Astrocyte (in vitro differentiated cells and primary cell): ENCODE measurements around the gene ADH4. TPM values are rescaled to one million over a fixed set of nuclear protein-coding genes. Genes with fewer than 3 reads are reported as not detected.

Experiments
- DNase-seq: peaks from one replicate; pipeline ENCODE4 v3.0.0-alpha.2; 2010; ENCODE audit warnings: low read depth
- FAIRE-seq: peaks from 2 replicates; lab custom pipeline; 2011; peaks lifted over from hg19 to GRCh38; lab: Jason Lieb, UNC
- H2AFZ ChIP-seq: 2 replicates; pipeline ENCODE4 v1.6.0; 2012; ENCODE audit warnings: low read depth, low read length, inconsistent platforms
- H3K27ac ChIP-seq: 2 replicates; pipeline ENCODE4 v1.5.1; 2011; ENCODE audit warnings: low read depth, low read length, inconsistent platforms
- H3K27me3 ChIP-seq: 2 replicates; pipeline ENCODE4 v1.6.0; 2011; ENCODE audit warnings: low read length, inconsistent platforms; ENCODE audit not compliant: insufficient read depth
- H3K36me3 ChIP-seq: 2 replicates; pipeline ENCODE4 v1.5.1; 2011; ENCODE audit warnings: low read length, inconsistent platforms; ENCODE audit not compliant: insufficient read depth
- H3K4me1 ChIP-seq: 2 replicates; pipeline ENCODE4 v1.5.1; 2011; ENCODE audit warnings: low read length, inconsistent platforms; ENCODE audit not compliant: insufficient read depth
- H3K4me2 ChIP-seq: 2 replicates; pipeline ENCODE4 v1.6.0; 2012; ENCODE audit warnings: low read length, inconsistent platforms
- H3K4me3 ChIP-seq: 2 replicates; pipeline ENCODE4 v1.5.1; 2011; ENCODE audit warnings: low read depth, mild to moderate bottlenecking, low read length, inconsistent platforms; ENCODE audit not compliant: insufficient read depth
- H3K79me2 ChIP-seq: 2 replicates; pipeline ENCODE4 v1.6.0; 2012; ENCODE audit warnings: mild to moderate bottlenecking, low read length, inconsistent platforms; ENCODE audit not compliant: insufficient read depth
- H3K9ac ChIP-seq: 2 replicates; pipeline ENCODE4 v1.6.0; 2012; ENCODE audit warnings: mild to moderate bottlenecking, low read length, inconsistent platforms
- H3K9me3 ChIP-seq: 2 replicates; pipeline ENCODE4 v1.5.1; 2012; ENCODE audit warnings: low read depth, mild to moderate bottlenecking, low read length, inconsistent platforms; ENCODE audit not compliant: insufficient read depth
- H4K20me1 ChIP-seq: 2 replicates; pipeline ENCODE4 v1.6.0; 2012; ENCODE audit warnings: low read length, inconsistent platforms; ENCODE audit not compliant: insufficient read depth
- H3K27ac Mint-ChIP-seq: one replicate; pipeline ENCODE4 v1.8.0; 2021; ENCODE audit warnings: mild to moderate bottlenecking, mixed read lengths; ENCODE audit not compliant: unreplicated experiment
- H3K27me3 Mint-ChIP-seq: one replicate; pipeline ENCODE4 v1.8.0; 2021; ENCODE audit warnings: low read depth, mixed read lengths; ENCODE audit not compliant: unreplicated experiment
- H3K36me3 Mint-ChIP-seq: one replicate; pipeline ENCODE4 v1.8.0; 2021; ENCODE audit warnings: low read depth, mixed read lengths; ENCODE audit not compliant: unreplicated experiment
- H3K4me1 Mint-ChIP-seq: one replicate; pipeline ENCODE4 v1.8.0; 2021; ENCODE audit warnings: low read depth, mixed read lengths; ENCODE audit not compliant: unreplicated experiment
- H3K4me3 Mint-ChIP-seq: one replicate; pipeline ENCODE4 v1.8.0; 2021; ENCODE audit warnings: mild to moderate bottlenecking, moderate library complexity, mixed read lengths; ENCODE audit not compliant: unreplicated experiment
- H3K9me3 Mint-ChIP-seq: one replicate; pipeline ENCODE4 v1.8.0; 2021; ENCODE audit warnings: mild to moderate bottlenecking, mixed read lengths; ENCODE audit not compliant: unreplicated experiment
- EZH2 ChIP-seq: IDR thresholded peaks from 2 replicates; pipeline ENCODE4 v1.6.1; 2012; ENCODE audit warnings: mild to moderate bottlenecking, low read length, inconsistent platforms; ENCODE audit not compliant: insufficient read depth
- total RNA-seq: library from RNA; stranded (reverse); gene quantifications from 2 replicates; pipeline ENCODE4 v1.2.1, GENCODE V29; 2021
- TF ChIP-seq, protein P1 (sequence below): IDR thresholded peaks from 2 replicates; pipeline ENCODE4 v1.5.1; 2011; ENCODE audit warnings: low read depth, mild to moderate bottlenecking, inconsistent platforms, low read length, moderate library complexity; ENCODE audit not compliant: insufficient read depth

ADH4 gene
- total RNA-seq, 1 donor from 2014 or later: not detected

DNA sequence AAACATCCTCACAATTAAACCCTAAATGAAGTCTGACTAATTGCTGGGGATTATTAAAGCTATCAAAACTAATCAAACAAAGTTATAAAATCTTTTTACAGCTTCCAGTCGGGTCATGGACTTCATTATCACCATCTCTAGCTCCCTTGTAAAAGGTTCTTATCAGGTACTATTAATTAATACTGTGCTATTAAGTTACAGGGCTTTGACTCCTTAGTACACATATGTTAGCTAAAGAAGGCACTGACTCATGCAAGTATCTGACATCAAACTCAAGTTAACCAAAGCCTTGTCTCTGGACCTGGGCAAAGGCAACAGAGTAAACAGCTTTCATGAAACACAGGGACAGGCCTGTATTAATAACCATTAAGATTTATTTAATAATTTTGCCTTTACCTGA lies 7.9 kb upstream of the ADH4 start:
- TF ChIP-seq EZH2: no peak
- TF ChIP-seq, protein P1, sequence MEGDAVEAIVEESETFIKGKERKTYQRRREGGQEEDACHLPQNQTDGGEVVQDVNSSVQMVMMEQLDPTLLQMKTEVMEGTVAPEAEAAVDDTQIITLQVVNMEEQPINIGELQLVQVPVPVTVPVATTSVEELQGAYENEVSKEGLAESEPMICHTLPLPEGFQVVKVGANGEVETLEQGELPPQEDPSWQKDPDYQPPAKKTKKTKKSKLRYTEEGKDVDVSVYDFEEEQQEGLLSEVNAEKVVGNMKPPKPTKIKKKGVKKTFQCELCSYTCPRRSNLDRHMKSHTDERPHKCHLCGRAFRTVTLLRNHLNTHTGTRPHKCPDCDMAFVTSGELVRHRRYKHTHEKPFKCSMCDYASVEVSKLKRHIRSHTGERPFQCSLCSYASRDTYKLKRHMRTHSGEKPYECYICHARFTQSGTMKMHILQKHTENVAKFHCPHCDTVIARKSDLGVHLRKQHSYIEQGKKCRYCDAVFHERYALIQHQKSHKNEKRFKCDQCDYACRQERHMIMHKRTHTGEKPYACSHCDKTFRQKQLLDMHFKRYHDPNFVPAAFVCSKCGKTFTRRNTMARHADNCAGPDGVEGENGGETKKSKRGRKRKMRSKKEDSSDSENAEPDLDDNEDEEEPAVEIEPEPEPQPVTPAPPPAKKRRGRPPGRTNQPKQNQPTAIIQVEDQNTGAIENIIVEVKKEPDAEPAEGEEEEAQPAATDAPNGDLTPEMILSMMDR: no peak
- Histone ChIP-seq H3K4me2 (no peak overlapping the region), H3K27me3 (no peaks in the 10 kb centered on the region), H3K36me3 (no peaks in the 10 kb centered on the region), H3K4me3 (no peak overlapping the region), H3K9me3 (no peaks in the 10 kb centered on the region), H3K4me1 (no peaks in the 10 kb centered on the region), H3K79me2 (no peaks in the 10 kb centered on the region), H3K27ac (no peak overlapping the region), H3K9ac (no peak overlapping the region), H4K20me1 (no peaks in the 10 kb centered on the region), H2AFZ (no peak overlapping the region)
- no peak overlapping the region for H3K27ac Mint-ChIP-seq
- no peaks in the 10 kb centered on the region for H3K4me1 Mint-ChIP-seq
- no peaks in the 10 kb centered on the region for H3K27me3 Mint-ChIP-seq
- H3K9me3 Mint-ChIP-seq: peaks cover 8% of the 10 kb centered on the region
- DNase-seq (no peak), FAIRE-seq (peak; percentile 62)
- H3K36me3 Mint-ChIP-seq: no peaks in the 10 kb centered on the region
- no peak overlapping the region for H3K4me3 Mint-ChIP-seq

DNA sequence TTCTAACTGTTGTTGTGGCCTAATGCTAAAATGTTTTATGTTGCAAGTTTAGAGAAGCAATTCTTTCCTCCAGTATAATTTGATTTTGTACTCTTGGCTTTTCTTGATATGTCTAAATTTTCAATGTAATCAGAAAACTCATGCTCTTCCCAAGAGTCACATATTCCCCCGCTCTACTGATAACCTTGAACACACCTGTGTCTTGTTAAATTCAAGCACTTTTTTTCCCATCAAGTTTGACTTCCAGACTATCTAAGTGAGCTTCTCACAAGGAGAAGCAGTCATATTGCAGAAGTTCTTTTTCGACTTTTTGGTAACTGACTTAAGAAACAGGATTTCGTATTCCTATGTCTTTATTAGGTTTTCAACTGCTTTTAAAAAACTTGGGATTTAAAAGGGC lies 7.4 kb upstream of the ADH4 start:
- Histone ChIP-seq H3K27ac (no peak overlapping the region), H3K4me2 (no peak overlapping the region), H3K27me3 (no peaks in the 10 kb centered on the region), H3K9me3 (no peaks in the 10 kb centered on the region), H3K4me1 (no peaks in the 10 kb centered on the region), H3K9ac (no peak overlapping the region), H2AFZ (no peak overlapping the region), H3K36me3 (no peaks in the 10 kb centered on the region), H4K20me1 (no peaks in the 10 kb centered on the region), H3K4me3 (no peak overlapping the region), H3K79me2 (no peaks in the 10 kb centered on the region)
- no peaks in the 10 kb centered on the region for H3K4me1 Mint-ChIP-seq
- peaks cover 8% of the 10 kb centered on the region for H3K9me3 Mint-ChIP-seq
- TF ChIP-seq, protein P1: no peak
- no peak for TF ChIP-seq EZH2
- H3K27ac Mint-ChIP-seq: no peak overlapping the region
- no peak for FAIRE-seq
- H3K27me3 Mint-ChIP-seq: no peaks in the 10 kb centered on the region
- no peak for DNase-seq
- H3K36me3 Mint-ChIP-seq: no peaks in the 10 kb centered on the region
- no peak overlapping the region for H3K4me3 Mint-ChIP-seq

DNA sequence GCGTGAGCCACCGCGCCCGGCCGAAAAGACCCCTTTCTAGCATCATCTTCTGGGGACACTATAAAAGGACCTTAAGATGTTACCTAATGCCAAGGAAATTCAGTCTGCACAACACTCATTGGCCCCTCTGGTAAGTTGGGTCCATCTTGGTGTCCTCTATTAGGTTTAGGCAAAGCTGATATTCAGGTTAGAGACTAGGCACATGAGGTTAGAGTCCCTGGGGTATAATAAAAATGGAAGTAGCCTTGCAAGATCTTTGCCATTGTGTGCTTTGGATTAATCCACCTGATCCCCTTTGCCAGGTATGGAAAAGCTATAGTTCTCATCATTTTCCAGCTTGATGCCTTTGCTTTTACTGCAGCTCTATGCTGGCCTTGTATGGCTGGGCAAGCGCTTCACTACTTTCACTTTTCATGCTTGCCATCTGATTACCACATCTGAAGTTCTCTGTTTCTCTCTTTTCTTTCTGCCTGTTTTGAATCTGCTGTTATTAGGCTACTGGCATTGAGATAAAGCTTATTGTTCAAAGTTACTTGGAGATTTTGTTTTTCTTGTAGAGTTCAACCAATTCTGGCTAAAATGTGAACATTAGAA lies 5.4 kb upstream of the ADH4 start:
- Histone ChIP-seq H3K4me2 (no peak overlapping the region), H3K27ac (no peak overlapping the region), H2AFZ (no peak overlapping the region), H3K9me3 (no peaks in the 10 kb centered on the region), H3K4me1 (no peaks in the 10 kb centered on the region), H3K9ac (no peak overlapping the region), H3K79me2 (no peaks in the 10 kb centered on the region), H4K20me1 (no peaks in the 10 kb centered on the region), H3K36me3 (no peaks in the 10 kb centered on the region), H3K4me3 (no peak overlapping the region), H3K27me3 (no peaks in the 10 kb centered on the region)
- Mint-ChIP-seq H3K4me1 (no peaks in the 10 kb centered on the region), H3K27ac (no peak overlapping the region), H3K27me3 (no peaks in the 10 kb centered on the region), H3K36me3 (no peaks in the 10 kb centered on the region), H3K9me3 (peaks cover 8% of the 10 kb centered on the region), H3K4me3 (no peak overlapping the region)
- DNase-seq (no peak), FAIRE-seq (no peak)
- TF ChIP-seq, protein P1: no peak
- TF ChIP-seq EZH2: no peak
